ENCODE results near the gene NRAP.
"Not testable (repeated sequence)": the region's sequence is repeated elsewhere in the genome, so short reads cannot be mapped to it uniquely, and the experiment has no call there.

NRAP gene

DNA sequence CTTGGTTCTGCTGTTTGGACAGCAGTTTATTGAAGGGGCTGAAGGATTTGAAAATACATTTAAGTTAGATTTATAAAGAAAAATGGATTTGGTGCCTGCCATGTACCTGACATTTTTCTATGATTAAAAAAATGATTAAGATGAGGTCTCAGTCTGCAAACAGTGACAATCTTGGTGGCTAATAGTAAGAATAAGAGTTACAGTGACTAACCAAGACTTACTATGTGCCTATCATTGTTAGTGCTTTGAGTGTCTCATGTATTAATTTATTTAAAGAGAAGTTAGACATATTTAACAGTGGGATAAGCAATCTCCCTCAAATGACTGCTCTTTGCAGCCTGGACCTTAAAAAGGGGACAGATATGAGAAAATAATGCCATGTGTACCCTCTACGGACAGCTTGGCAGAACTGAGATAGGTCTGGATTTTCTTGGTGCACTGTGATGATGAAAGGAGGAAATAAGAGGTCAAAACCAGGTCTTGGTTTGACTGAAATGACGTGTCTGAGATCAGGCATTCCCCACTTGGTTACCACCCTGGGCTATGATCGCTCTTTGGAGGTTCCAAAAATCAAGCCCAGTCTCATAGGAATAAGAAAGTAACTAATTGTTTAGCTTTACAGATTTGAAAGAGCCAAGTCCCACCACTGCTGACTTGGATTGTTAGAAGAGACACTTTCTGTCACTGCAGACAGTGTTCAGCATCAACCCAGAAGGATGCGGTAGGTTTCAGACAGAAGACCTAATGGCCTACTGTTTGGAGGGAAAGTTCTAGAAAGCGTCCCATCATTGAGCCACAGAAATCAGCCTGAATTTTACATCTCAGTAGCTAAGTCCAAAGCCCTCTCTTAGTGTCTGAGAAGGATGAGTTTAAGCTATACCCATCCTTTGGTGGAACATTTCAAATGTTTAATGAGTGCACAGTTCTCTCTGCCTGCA is 18.0 kb upstream of the NRAP start:
- intact Hi-C loops (cut with DNase I), result no loop called here
- no peak for DNase-seq

DNA sequence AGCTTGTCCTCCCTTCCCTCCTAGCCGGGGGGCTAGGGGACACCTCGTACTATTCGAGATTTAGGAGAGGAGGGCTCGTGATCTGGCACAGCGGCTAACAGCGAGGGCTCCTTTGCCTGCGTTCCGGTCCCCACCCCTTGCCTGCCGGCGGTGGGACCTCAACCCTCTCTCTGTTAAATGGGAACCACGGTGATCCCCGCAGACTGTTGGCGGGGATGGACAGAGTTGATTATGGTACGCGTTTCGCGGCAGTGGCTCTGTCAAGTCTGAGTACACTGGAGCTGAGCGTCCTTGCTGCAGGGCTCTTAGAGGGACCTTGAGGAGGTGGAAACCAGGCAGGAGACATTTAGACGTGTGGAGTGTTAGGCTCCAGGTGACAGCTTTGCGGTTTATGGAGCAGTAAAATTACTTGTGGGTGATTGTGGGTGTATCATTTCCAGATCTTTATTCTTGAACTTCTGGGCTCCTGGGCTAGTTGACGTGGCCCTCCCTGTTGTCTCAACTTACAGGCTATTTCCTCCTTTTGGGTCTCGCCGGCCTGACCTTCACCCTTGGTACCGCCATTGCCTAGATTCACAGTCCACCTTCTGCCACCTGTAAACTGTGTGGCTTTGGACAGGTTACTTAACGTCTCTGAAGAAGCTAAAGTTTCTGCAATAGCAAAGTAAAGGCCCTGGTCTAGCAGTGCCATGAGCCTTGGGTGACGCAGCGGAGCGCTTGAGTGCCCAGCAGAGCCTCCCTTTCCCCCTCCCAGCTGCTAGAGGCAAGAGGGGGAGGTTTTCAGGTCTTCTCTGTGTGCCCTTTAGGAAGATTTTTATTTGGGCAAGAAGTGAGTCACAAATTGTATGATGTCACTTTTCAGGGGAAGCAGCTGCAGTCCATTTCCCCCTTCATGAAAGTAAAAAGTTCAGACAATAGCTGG is 16.6 kb upstream of the NRAP start:
- intact Hi-C loops (cut with DNase I), result no loop called here
- DNase-seq, result peak in 7 of 10 donors; percentile 15 to 86 (median 33)

DNA sequence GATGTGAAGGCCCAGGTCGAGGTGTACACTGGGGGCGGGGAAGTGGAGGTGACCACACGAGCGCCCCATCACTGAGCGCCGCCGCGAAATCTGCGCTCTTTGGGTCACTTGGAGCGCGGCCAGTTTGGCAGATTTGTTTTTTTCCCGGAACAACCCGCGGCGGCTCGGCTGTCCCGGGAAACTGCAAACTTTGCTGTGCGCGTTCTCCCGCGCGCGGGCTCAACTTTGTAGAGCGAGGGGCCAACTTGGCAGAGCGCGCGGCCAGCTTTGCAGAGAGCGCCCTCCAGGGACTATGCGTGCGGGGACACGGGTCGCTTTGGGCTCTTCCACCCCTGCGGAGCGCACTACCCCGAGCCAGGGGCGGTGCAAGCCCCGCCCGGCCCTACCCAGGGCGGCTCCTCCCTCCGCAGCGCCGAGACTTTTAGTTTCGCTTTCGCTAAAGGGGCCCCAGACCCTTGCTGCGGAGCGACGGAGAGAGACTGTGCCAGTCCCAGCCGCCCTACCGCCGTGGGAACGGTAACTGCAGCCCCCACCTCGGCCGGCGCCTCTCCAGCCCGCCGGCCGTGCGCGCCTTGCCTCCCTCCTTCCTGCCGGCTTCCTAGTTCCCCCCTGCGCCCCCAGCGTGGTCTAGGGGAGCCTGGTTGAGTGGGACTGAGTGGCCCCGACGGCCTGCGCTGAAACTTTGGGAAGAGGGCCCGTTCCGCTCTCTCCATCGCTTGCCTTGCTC is 15.8 kb upstream of the NRAP start, which contains the start of gene CASP7:
CASP7 (plus strand) TSS at position 450 of the 727 bp plus-strand sequence. CDS start 17,582 bp downstream, outside the sequence.
- DNase-seq, result peak; percentile 46 to 93 (median 66)
- intact Hi-C loops (cut with DNase I), result no loop called here

DNA sequence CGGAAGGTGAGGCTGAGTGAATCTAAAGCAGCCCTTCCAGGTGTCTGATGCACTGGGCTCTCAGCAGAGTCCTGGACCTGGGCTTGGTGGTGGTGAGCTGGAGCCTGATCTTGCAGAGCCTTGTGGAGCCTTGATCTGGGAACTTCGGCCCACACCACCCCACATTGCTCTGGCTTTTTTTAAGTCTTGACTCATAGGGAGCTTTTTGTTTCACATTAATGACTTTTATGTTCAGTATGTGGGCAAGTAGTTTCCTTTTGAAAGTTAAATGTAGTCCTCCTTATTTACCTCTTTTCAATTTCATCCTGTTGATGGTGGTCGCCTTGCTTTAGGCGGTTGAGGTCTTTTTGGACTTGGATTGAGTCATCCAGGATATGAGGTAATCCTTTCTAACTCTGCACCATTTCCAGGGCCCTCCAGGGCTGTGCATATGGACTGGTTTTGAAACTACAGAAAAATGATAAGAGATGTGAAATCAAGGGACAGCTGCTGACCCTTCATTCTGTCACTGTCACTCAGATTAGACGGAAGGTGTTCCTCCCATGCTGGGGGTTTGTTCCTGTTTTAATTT is 2.9 kb upstream of the NRAP start:
- intact Hi-C loops (cut with DNase I), result no loop called here
- DNase-seq, result no peak

DNA sequence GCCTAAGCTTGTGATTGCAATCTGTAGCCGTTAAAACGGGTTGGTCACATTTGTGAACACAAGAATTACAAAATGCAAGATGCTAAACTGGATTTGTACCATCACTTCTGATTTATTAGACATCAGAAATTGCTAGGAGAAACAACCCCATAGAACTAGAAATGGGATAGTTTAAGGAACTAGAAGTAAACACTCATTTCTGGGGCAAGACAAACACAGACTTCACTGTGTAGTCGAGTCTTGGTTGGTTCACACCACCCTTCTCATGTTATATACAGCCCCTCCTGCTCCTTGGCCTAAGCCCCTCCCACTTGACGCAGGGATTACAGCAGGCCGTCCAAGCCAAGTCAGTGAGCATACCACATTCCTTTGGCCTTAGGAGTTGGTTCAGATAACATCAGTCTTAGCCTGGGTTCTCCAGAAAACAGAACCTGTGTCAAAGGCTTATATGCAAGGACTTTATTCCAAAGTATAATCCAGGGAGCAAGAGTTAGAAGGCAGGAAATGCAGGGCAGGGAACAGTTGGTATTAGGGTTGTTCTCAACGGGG is 2.0 kb upstream of the NRAP start:
- no peak for DNase-seq
- intact Hi-C loops (cut with DNase I), result no loop called here

DNA sequence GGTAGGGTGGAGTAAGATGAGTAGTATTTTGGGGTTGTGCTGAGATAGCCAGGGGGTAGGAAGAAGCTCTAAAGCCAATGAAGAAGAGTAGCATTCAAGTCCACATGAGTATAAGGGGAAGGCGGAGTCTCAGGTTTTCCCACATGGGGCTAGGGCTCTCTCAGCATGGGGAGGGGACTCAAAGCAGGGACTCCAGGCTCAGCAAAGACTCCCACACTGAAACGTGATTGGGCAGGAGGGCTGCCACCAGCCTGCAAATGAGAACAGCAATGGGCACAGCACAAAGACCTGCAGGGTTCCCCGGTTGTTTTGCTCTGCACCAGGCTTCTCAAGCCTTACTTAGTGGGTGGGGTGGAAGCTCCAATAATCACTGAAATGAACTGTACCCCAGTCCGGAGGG is 1.5 kb upstream of the NRAP start:
- DNase-seq, result no peak
- intact Hi-C loops (cut with DNase I), result no loop called here

DNA sequence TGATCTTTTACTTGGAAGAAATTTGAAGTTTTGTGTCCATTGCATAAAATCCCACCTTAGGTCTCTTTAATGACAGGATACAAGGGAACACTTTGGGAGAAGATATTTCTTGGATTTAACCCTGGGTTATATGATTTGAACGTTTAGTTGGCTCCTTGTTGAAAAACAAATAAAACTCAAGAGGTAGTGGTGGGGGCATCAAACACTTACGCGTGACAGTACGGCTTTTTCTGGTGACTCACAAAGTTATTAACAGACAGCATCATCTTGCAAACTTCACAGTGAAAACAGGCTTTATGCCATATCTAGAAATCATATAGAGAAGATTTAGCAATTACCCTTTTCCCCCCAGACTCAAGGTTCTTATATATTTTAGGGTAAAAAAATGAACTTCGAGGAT is 699 bp downstream of the NRAP start:
- no peak for DNase-seq
- intact Hi-C loops (cut with DNase I), result no loop called here

DNA sequence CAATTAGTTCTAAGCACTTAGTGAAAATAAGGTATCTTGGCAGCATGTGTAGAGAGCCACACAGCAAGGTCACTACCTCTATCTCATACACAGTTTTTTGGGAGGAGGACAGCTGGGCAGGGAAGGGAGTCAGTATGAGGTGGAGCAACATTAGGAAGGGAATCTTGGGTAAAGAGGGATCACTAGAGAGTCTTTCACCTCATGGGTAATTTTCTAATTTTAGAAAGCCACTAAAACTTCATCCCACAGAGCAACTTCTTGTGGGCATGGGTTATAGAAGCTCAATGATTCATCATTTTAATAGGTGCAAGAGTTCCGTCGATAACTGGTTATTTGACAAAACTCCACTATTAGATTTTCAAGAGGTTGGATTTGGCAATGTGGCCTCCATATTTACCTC is 2.5 kb downstream of the NRAP start:
- no peak for DNase-seq
- intact Hi-C loops (cut with DNase I), result no loop called here

DNA sequence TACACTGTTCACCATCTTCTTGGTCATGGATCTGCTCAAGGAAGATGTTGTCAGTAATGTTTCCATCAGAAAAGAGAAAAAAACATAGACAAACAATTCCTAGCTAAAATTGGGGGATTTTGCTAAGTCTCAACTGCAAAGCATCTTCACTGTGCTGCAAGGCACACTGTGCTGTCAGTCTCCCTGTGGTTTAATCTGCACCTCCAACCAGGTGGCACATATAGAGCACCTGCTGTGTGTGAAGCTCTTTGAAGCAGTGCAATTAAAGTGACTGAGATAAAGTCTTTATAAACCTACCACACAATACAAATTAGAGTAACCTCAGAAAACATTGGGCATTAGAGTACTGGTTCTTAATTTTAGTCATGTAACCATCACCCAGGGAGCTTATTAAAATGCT is 6.3 kb downstream of the NRAP start:
- DNase-seq, result no peak
- intact Hi-C loops (cut with DNase I), result no loop called here

DNA sequence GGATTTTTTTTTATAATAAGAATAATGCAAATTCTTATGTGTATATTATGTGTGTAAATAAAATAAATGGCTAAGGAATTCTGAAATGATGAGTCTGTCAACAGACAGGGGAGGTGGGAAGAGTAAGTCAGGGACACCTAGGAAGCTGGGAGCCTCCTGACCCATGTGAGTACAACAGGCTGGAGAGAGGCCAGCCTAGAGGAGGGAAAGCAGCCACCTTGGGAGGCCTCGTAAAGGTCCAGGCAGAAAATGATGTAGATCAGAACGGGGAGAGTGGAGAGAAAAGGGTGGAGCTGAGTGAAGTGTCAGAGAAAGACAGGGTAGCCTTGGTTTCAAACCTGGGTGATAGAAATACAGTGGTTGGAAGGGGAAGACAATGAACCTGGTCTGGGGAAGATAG is 6.9 kb downstream of the NRAP start:
- intact Hi-C loops (cut with DNase I), result no loop called here
- DNase-seq, result no peak

DNA sequence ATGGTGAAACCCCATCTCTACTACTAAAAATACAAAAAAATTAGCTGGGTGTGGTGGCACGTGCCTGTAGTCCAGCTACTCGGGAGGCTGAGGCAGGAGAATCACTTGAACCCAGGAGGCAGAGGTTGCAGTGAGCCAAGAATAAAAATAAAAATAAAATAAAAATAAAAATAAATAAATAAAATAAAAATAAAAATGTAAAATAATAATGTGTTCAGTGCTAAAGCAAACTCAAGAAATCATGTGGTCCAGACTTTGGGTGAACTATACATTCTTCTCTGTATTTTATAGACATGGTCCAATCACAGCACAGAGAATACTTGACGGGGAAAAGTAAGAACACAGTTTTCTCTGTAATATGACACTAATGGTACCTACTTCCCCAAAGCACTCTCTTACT is 11.4 kb downstream of the NRAP start:
- intact Hi-C loops (cut with DNase I), result not testable (repeated sequence)

DNA sequence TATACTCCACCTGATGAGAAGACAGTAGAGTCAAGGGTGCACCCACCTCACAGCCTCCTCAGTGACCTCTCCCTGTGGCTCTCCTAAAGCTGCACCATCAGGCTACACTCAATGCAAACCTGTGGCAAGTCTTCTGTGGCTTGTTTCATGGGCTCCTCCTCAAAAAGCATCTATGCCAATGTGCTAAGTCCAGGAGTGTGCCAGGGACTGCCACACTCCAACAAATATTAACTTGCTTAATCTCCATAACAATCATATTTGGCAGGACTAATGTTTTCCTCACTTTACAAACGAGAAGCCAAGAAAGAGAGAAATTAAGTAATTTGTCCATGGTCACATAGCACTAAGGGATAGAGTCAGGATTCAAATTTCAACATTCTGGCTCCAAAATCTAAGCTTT is 11.9 kb downstream of the NRAP start:
- no peak for DNase-seq
- intact Hi-C loops (cut with DNase I), result no loop called here

More for the DNA sequence above, 11.4 kb downstream of the NRAP start:
- not testable (repeated sequence) for DNase-seq

DNA sequence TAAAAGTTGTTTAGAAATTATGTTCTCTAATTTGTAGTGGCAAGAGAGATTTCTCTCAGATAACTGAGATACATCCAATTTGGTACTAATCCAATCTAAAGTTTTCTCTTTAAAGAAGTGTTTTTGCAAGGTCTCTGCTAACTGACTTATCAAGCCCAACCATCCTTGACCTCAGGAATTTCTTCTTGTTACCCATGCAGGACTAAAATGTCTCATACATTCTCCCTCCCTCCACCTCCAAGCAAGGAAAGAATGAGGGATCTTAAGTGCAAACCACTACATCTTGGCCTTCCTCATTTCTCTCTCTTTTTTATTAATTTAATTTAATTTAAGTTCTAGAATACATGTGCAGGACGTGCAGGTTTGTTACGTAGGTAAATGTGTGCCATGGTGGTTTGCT is 12.8 kb downstream of the NRAP start:
- intact Hi-C loops (cut with DNase I), result no loop called here

DNA sequence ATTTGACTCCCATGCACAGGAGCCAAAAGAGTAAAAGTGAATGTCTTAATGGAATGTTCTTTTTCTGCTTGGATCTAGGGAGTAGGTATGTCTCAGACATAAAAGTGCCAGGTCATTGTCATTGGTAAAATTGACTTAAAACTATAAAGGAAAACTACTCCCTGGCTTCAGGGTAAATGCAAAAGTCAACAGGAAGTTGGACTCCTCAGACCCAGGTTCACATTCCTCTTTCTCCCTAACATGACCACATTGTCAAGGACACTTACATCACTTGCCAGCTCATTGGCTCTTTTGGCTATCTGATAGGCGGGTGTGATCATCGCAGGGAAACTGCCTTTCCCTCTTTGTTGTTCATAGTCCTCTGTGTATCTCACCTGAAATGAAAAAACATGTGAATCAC is 13.7 kb downstream of the NRAP start:
- intact Hi-C loops (cut with DNase I), result no loop called here
- no peak for DNase-seq

More for the DNA sequence above, 12.8 kb downstream of the NRAP start:
- DNase-seq, result no peak

DNA sequence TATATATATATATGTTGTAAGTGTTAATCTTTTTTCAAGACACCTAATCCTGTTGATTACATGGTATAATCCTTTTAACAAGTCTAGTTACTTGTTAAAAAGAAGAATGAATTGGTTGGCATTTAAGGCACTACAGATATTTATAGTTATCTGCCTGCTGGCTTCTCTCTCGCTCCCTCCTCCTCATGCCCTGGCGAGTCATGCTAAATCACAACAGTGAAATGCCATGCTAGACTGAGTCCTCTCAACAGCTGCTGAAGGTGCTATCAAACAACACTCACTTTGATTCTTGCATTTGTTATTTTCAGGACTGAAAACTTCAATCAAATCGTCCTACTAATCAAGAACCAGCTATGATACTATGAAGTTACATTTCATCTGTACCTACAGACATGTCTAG is 15.4 kb downstream of the NRAP start:
- DNase-seq, result no peak
- intact Hi-C loops (cut with DNase I), result no loop called here

DNA sequence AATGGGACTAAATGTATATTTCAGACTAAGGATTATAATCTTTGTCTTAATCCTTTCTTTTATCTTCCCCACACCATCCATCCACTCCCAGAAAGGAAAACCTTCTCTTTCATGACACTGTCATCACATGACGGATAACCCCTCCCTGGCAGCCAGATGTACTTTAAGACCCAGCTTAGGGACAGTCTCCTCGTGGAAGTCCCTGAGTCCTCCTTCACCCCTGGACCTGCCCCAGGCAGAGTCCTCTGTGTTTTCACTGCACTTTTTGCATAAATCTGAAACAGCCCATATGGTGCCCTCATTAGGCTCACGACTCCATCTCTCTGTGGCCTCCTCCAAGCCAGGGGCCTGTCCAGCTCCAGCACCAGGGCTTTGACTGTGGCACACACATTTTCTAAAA is 16.0 kb downstream of the NRAP start:
- no peak for DNase-seq

DNA sequence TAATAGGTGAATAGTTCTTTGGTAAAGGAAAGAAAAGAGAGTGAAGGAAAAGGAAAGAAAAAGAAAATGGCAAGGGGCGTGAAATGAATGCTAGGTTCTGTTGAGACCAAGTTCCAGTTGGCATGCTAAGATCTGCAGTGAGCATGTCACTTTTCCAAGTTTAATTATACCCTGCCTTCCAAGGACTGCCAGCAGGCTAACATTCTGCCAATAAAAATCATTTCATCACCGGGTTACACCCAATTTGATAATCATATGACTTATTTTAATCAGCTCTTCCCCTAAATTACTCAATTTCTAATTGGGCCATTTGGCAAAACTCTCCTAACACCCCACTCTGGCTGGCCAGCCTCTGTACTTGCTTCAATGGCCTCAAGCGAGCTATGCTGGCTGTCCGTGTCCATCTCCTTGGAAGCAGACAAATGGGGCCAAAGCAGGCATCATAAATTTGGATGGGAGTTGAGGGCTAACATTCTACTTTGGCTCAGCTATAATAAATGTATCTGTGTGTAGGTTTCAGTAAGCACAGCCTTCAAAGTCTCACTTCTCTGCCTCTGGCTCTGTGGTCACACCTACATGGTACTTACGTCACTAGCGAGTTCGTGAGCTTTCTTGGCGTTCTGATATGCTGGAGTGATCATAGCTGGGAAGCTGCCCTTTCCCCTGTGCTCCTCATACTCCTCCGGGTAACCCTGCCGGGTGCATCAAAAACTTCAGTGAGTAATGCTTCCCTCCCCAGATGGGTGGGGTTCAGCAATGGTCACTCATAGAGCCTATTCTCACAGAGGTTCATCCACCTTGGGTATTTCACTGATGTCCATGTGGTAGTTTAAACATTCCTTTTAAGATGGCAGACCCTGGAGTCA is 17.3 kb downstream of the NRAP start:
- DNase-seq, result peak in 5 of 10 donors; percentile 17 to 85 (median 36)
- intact Hi-C loops (cut with DNase I), result no loop called here

More for the DNA sequence above, 16.0 kb downstream of the NRAP start:
- intact Hi-C loops (cut with DNase I), result no loop called here

DNA sequence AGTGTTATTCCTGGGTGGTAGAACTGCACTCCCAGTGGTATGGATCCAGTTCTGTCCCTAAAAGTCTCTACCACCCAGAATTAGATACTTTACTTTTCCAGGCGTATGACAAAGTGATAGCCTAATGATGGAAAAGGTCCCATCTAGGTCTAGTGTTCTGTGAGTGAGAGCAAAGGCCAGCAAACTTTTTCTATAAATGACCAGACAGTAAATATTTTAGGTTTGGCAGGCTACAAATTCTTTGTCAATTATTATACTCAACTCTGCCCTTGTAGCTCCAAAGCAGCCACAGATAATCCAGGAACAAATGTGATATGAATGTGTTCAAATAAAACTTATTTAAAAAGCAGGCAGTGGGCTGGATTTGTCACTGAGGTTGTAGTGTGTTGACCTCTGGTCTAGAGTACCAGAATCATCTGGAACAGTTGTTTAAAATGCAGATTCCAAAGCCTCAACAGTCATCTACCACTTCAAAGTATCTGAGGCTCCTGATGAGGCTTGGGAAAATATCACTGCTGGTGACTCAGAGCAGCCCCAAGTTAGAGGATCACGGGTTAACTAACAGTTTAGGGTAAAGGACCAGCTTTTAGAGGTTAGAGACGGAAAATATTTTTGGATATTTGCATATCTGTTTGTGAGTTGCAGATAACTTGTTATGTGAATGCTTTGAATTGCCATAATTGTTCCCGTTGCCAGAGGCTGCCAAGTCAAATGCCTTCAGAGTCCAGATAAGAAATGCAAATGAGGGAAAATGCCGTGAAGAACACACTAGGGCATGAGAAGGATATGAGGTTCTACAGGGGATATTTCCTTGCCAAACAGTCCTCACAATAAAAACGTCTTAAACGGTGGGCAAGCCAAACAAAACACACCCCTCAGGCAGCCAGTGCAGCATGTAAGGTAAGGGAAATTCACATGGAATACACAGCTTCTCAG is 19.4 kb downstream of the NRAP start:
- intact Hi-C loops (cut with DNase I), result no loop called here
- no peak for DNase-seq

Data from posterior cingulate gyrus (tissue), 11 donors.